WTC11 (cell line): ENCODE results near the gene FBLN5. TPM values are rescaled to one million over a fixed set of nuclear protein-coding genes. Genes with fewer than 3 reads are reported as not detected.
"Not testable (repeated sequence)": the region's sequence is repeated elsewhere in the genome, so short reads cannot be mapped to it uniquely, and the experiment has no call there.

Experiments used
- ATAC-seq: fragments of 200-7000 bp; cut with Tn5 transposase; 2 replicates; pipeline ENCODE4 v1.10.0; 2021; ENCODE audit warnings: mild to moderate bottlenecking, moderate library complexity
- CTCF ChIA-PET: fragments of 300-600 bp; sonication (Branson Sonifier 250); formaldehyde crosslinking; loops from one replicate; lab custom pipeline; 2021; ENCODE audit warnings: antibody characterized with exemption; lab: Charles Lee
- POLR2A ChIA-PET: fragments of 350-600 bp; sonication (Branson Sonifier 250); formaldehyde crosslinking; loops from one replicate; lab custom pipeline; 2021; ENCODE audit warnings: antibody characterized with exemption; lab: Charles Lee
- DNase-seq: peaks from one replicate; pipeline ENCODE4 v3.0.0; 2021; ENCODE audit warnings: low spot score
- H3K27ac Mint-ChIP-seq: 2 replicates; pipeline ENCODE4 v1.8.0; 2021; ENCODE audit warnings: mixed read lengths
- H3K27me3 Mint-ChIP-seq: 2 replicates; pipeline ENCODE4 v1.8.0; 2021; ENCODE audit warnings: low read depth, mild to moderate bottlenecking, moderate library complexity, mixed read lengths
- H3K36me3 Mint-ChIP-seq: 2 replicates; pipeline ENCODE4 v1.8.0; 2021; ENCODE audit warnings: mixed read lengths
- H3K4me1 Mint-ChIP-seq: 2 replicates; pipeline ENCODE4 v1.8.0; 2022; ENCODE audit warnings: mixed read lengths
- H3K4me3 Mint-ChIP-seq: 2 replicates; pipeline ENCODE4 v1.8.0; 2021; ENCODE audit warnings: mild to moderate bottlenecking, moderate library complexity, mixed read lengths
- H3K9me3 Mint-ChIP-seq: 2 replicates; pipeline ENCODE4 v1.8.0; 2021; ENCODE audit warnings: mixed read lengths
- CREM ChIP-seq: sonication (generic); formaldehyde crosslinking; IDR thresholded peaks from 2 replicates; pipeline ENCODE4 v1.8.1; 2022; ENCODE audit warnings: mild to moderate bottlenecking, missing genetic modification reagents, moderate library complexity
- ELF4 ChIP-seq: sonication (generic); formaldehyde crosslinking; IDR thresholded peaks from 2 replicates; pipeline ENCODE4 v1.8.1; 2022; ENCODE audit warnings: low read depth, mild to moderate bottlenecking, moderate library complexity, missing genetic modification reagents
- GABPB1 ChIP-seq: sonication (generic); formaldehyde crosslinking; IDR thresholded peaks from 2 replicates; pipeline ENCODE4 v1.8.1; 2023; ENCODE audit warnings: mild to moderate bottlenecking, missing genetic modification reagents
- JUN ChIP-seq: sonication (generic); formaldehyde crosslinking; IDR thresholded peaks from 2 replicates; pipeline ENCODE4 v1.8.0; 2023; ENCODE audit warnings: mild to moderate bottlenecking, missing genetic modification reagents
- MYBL2 ChIP-seq: sonication (generic); formaldehyde crosslinking; IDR thresholded peaks from 2 replicates; pipeline ENCODE4 v1.8.1; 2023; ENCODE audit warnings: mild to moderate bottlenecking, moderate library complexity, missing genetic modification reagents
- NR3C1 ChIP-seq: sonication (generic); formaldehyde crosslinking; conservative IDR thresholded peaks from 2 replicates; pipeline ENCODE4 v1.8.1; 2023; ENCODE audit warnings: low read depth, mild to moderate bottlenecking, missing genetic modification reagents
- RORB ChIP-seq: fragments of 250-450 bp; sonication (Bioruptor Pico); IDR thresholded peaks from 2 replicates; pipeline ENCODE4 v1.9.0; 2021; ENCODE audit warnings: mild to moderate bottlenecking
- TEAD1 ChIP-seq: sonication (generic); formaldehyde crosslinking; IDR thresholded peaks from 2 replicates; pipeline ENCODE4 v1.8.0; 2022; ENCODE audit warnings: mild to moderate bottlenecking, missing genetic modification reagents
- ZNF138 ChIP-seq: sonication (generic); formaldehyde crosslinking; conservative IDR thresholded peaks from 2 replicates; pipeline ENCODE4 v1.8.1; 2022; ENCODE audit warnings: mild to moderate bottlenecking, moderate library complexity, missing genetic modification reagents
- ZNF232 ChIP-seq: sonication (generic); formaldehyde crosslinking; IDR thresholded peaks from 2 replicates; pipeline ENCODE4 v1.8.0; 2022; ENCODE audit warnings: mild to moderate bottlenecking, missing genetic modification reagents
- total RNA-seq: library from RNA; stranded (reverse); gene quantifications from 3 replicates; pipeline ENCODE4 v1.2.3, GENCODE V29; 2021
- TF ChIP-seq, protein P1 (sequence below): sonication (generic); formaldehyde crosslinking; IDR thresholded peaks from 2 replicates; pipeline ENCODE4 v1.8.0; 2022; ENCODE audit warnings: mild to moderate bottlenecking, missing genetic modification reagents
- TF ChIP-seq, protein P2 (sequence below): fragments of 250-450 bp; sonication (Bioruptor Pico); IDR thresholded peaks from 2 replicates; pipeline ENCODE4 v1.9.0; 2021; ENCODE audit warnings: moderate library complexity, mild to moderate bottlenecking, inconsistent platforms, borderline replicate concordance
- TF ChIP-seq, protein P3 (sequence below): fragments of 200-600 bp; IDR thresholded peaks from 2 replicates; pipeline ENCODE4 v1.8.0; 2022; ENCODE audit warnings: antibody characterized with exemption
- TF ChIP-seq, protein P4 (sequence below): sonication (generic); formaldehyde crosslinking; IDR thresholded peaks from 2 replicates; pipeline ENCODE4 v1.8.0; 2023; ENCODE audit warnings: missing genetic modification reagents, mild to moderate bottlenecking, borderline replicate concordance
- TF ChIP-seq, protein P5 (sequence below): fragments of 250-450 bp; sonication (Bioruptor Pico); conservative IDR thresholded peaks from 2 replicates; pipeline ENCODE4 v1.9.0; 2021; ENCODE audit warnings: mild to moderate bottlenecking
- TF ChIP-seq, protein P6 (sequence below): sonication (generic); formaldehyde crosslinking; IDR thresholded peaks from 2 replicates; pipeline ENCODE4 v1.8.0; 2022; ENCODE audit warnings: missing genetic modification reagents

FBLN5 gene
- total RNA-seq, 1 experiment from 2014 or later: 4.0 TPM

DNA sequence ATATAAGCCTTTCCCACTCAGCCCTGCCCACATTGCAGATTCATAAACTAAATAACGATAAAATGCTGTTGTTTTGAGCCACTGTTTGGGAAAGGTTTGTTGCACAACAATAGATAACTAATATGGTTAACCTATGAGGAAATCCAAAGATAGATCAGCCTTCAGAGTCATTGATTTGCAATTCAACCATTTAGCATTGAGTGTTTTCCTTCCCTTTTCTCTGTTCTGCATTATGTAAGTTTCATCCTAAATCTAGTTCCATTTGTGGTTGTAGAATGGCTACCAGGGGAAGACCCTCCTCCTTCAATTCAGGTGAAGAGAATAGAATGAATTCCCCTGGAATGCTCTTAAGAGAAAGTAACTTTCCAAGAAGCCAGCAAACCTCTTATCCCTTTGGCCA lies 99.8 kb downstream of the FBLN5 start (continued):
- TF ChIP-seq, protein P1, sequence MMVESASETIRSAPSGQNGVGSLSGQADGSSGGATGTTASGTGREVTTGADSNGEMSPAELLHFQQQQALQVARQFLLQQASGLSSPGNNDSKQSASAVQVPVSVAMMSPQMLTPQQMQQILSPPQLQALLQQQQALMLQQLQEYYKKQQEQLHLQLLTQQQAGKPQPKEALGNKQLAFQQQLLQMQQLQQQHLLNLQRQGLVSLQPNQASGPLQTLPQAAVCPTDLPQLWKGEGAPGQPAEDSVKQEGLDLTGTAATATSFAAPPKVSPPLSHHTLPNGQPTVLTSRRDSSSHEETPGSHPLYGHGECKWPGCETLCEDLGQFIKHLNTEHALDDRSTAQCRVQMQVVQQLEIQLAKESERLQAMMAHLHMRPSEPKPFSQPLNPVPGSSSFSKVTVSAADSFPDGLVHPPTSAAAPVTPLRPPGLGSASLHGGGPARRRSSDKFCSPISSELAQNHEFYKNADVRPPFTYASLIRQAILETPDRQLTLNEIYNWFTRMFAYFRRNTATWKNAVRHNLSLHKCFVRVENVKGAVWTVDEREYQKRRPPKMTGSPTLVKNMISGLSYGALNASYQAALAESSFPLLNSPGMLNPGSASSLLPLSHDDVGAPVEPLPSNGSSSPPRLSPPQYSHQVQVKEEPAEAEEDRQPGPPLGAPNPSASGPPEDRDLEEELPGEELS (CRISPR knock-in tag): no peak
- TF ChIP-seq TEAD1 (CRISPR knock-in tag) (no peak), NR3C1 (CRISPR knock-in tag) (no peak)
- TF ChIP-seq, protein P2, sequence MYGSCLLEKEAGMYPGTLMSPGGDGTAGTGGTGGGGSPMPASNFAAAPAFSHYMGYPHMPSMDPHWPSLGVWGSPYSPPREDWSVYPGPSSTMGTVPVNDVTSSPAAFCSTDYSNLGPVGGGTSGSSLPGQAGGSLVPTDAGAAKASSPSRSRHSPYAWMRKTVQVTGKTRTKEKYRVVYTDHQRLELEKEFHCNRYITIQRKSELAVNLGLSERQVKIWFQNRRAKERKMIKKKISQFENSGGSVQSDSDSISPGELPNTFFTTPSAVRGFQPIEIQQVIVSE (CRISPR knock-in tag): no peak

DNA sequence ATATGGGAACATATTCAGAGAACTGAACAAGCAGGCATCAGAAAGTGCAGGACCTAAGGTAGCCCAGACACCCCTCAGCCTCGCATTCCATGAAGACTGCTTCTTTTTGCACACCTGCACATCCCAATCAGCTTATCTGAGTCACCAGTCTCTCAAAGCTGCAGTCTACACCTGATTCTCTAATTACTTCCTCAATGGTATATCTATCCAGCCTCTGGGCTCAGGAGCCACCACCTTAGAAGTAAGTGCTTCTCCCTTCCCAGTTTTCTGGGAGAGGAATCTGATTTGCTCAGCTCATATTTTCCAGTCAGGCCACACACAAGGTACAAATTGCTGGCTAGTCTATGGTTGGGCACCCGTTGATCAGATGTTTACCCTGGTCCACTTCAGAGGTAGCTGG lies 101.8 kb downstream of the FBLN5 start:
- no peak for DNase-seq
- no peaks in the 10 kb centered on the region for H3K36me3 Mint-ChIP-seq
- no peaks in the 10 kb centered on the region for H3K9me3 Mint-ChIP-seq
- TF ChIP-seq ELF4: no peak
- no peak for TF ChIP-seq ZNF138
- no peak for TF ChIP-seq MYBL2 (CRISPR knock-in tag)
- TF ChIP-seq, protein P3, sequence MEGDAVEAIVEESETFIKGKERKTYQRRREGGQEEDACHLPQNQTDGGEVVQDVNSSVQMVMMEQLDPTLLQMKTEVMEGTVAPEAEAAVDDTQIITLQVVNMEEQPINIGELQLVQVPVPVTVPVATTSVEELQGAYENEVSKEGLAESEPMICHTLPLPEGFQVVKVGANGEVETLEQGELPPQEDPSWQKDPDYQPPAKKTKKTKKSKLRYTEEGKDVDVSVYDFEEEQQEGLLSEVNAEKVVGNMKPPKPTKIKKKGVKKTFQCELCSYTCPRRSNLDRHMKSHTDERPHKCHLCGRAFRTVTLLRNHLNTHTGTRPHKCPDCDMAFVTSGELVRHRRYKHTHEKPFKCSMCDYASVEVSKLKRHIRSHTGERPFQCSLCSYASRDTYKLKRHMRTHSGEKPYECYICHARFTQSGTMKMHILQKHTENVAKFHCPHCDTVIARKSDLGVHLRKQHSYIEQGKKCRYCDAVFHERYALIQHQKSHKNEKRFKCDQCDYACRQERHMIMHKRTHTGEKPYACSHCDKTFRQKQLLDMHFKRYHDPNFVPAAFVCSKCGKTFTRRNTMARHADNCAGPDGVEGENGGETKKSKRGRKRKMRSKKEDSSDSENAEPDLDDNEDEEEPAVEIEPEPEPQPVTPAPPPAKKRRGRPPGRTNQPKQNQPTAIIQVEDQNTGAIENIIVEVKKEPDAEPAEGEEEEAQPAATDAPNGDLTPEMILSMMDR: no peak
- TF ChIP-seq GABPB1 (CRISPR knock-in tag): no peak
- TF ChIP-seq, all 79 proteins: peak for 0
- ChIA-PET CTCF (interaction anchor here (1.3 kb wide), 1 partner anchor 13 kb away, joined by 3 read pairs; no protein-coding TSS in a partner anchor), POLR2A (no interaction called here)
- H3K4me1 Mint-ChIP-seq: peaks cover 5% of the 10 kb centered on the region; the same call in 1 of the 2 replicates
- no peak overlapping the region for H3K4me3 Mint-ChIP-seq
- H3K27ac Mint-ChIP-seq: no peak overlapping the region
- ATAC-seq: no peak
- no peaks in the 10 kb centered on the region; the same call in 1 of the 2 replicates for H3K27me3 Mint-ChIP-seq

DNA sequence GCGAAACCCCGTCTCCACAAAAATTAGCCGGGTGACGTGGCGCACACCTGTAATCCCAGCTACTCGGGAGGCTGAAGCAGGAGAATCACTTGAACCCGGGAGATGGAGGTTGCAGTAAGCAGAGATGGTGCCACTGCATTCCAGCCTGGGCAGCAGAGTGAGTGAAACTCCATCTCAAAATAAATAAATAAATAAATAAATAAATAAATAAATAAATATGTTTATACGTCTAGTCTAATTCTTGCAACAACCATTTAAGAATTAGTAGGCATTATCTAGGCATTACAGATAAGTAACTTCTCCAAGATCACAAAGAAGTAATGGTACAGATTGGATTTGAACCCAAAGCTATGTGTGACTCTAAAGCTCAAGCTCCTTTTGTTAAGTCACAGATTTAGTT lies 102.4 kb downstream of the FBLN5 start:
- ATAC-seq, H3K36me3 Mint-ChIP-seq, DNase-seq, H3K4me1 Mint-ChIP-seq, H3K4me3 Mint-ChIP-seq, H3K9me3 Mint-ChIP-seq, H3K27me3 Mint-ChIP-seq, POLR2A ChIA-PET, H3K27ac Mint-ChIP-seq: not testable (repeated sequence)
- CTCF ChIA-PET: interaction anchor here (0.6 to 1.3 kb wide), 2 partner anchors 14 to 1986 kb away, joined by 3 to 4 read pairs; no protein-coding TSS in a partner anchor

DNA sequence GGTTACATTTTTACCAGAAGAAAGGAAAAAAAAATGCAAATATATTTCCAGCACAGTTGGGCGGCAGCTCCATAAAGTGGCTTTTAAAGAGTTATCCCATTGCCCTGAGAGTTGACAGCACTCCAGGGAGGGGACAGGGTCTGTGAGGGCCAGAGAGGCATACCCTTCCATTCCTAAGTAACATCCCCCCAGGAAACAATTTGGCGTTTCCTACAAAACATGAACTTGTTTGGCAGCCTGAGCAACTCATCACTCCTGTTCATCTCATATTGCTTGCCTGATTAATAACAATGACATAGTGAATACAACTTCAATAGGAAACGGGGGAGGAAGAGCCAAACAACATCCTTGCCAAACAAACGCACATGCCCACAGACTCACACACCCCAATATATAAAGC lies 103.5 kb downstream of the FBLN5 start:
- DNase-seq (no peak), ATAC-seq (no peak)
- Mint-ChIP-seq H3K27ac (no peak overlapping the region), H3K9me3 (no peaks in the 10 kb centered on the region), H3K27me3 (no peaks in the 10 kb centered on the region; the same call in 1 of the 2 replicates), H3K36me3 (no peaks in the 10 kb centered on the region), H3K4me3 (no peak overlapping the region), H3K4me1 (peaks cover 5% of the 10 kb centered on the region; the same call in 1 of the 2 replicates)
- ChIA-PET CTCF (no interaction called here), POLR2A (no interaction called here)
- TF ChIP-seq ZNF232 (CRISPR knock-in tag) (no peak), RORB (CRISPR knock-in tag) (no peak), JUN (CRISPR knock-in tag) (no peak), CREM (no peak), MYBL2 (CRISPR knock-in tag) (no peak)
- TF ChIP-seq, protein P4, sequence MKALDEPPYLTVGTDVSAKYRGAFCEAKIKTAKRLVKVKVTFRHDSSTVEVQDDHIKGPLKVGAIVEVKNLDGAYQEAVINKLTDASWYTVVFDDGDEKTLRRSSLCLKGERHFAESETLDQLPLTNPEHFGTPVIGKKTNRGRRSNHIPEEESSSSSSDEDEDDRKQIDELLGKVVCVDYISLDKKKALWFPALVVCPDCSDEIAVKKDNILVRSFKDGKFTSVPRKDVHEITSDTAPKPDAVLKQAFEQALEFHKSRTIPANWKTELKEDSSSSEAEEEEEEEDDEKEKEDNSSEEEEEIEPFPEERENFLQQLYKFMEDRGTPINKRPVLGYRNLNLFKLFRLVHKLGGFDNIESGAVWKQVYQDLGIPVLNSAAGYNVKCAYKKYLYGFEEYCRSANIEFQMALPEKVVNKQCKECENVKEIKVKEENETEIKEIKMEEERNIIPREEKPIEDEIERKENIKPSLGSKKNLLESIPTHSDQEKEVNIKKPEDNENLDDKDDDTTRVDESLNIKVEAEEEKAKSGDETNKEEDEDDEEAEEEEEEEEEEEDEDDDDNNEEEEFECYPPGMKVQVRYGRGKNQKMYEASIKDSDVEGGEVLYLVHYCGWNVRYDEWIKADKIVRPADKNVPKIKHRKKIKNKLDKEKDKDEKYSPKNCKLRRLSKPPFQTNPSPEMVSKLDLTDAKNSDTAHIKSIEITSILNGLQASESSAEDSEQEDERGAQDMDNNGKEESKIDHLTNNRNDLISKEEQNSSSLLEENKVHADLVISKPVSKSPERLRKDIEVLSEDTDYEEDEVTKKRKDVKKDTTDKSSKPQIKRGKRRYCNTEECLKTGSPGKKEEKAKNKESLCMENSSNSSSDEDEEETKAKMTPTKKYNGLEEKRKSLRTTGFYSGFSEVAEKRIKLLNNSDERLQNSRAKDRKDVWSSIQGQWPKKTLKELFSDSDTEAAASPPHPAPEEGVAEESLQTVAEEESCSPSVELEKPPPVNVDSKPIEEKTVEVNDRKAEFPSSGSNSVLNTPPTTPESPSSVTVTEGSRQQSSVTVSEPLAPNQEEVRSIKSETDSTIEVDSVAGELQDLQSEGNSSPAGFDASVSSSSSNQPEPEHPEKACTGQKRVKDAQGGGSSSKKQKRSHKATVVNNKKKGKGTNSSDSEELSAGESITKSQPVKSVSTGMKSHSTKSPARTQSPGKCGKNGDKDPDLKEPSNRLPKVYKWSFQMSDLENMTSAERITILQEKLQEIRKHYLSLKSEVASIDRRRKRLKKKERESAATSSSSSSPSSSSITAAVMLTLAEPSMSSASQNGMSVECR (CRISPR knock-in tag): no peak
- TF ChIP-seq, protein P5, sequence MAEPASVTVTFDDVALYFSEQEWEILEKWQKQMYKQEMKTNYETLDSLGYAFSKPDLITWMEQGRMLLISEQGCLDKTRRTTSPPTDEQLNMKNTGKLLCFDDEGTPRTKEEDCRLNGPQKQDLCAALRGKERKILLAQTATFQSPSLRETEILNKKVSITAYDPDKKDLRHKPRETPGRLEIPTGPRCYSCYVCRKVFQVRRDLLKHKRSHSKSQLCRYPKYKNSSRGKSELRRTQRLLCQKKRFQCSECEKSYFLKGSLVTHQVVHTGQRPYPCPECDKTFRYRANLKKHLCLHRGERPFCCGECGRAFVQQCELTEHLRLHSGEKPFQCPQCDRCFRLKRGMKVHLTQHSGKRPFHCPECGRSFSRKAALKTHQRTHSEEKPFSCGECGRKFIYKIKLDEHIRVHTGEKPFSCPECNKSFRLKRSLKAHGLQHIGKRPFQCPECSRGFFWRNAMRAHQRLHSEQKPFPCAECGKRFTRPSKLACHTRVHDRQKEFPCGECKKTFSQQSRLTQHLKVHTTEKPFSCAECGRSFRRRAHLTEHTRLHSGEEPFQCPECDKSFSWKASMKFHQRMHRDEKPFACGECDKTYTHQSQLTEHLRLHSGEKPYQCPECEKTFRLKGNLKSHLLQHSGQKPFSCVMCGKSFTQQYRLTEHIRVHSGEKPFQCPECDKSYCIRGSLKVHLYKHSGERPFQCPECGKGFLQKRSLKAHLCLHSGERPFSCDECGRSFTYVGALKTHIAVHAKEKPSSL (CRISPR knock-in tag): no peak
- TF ChIP-seq, protein P6, sequence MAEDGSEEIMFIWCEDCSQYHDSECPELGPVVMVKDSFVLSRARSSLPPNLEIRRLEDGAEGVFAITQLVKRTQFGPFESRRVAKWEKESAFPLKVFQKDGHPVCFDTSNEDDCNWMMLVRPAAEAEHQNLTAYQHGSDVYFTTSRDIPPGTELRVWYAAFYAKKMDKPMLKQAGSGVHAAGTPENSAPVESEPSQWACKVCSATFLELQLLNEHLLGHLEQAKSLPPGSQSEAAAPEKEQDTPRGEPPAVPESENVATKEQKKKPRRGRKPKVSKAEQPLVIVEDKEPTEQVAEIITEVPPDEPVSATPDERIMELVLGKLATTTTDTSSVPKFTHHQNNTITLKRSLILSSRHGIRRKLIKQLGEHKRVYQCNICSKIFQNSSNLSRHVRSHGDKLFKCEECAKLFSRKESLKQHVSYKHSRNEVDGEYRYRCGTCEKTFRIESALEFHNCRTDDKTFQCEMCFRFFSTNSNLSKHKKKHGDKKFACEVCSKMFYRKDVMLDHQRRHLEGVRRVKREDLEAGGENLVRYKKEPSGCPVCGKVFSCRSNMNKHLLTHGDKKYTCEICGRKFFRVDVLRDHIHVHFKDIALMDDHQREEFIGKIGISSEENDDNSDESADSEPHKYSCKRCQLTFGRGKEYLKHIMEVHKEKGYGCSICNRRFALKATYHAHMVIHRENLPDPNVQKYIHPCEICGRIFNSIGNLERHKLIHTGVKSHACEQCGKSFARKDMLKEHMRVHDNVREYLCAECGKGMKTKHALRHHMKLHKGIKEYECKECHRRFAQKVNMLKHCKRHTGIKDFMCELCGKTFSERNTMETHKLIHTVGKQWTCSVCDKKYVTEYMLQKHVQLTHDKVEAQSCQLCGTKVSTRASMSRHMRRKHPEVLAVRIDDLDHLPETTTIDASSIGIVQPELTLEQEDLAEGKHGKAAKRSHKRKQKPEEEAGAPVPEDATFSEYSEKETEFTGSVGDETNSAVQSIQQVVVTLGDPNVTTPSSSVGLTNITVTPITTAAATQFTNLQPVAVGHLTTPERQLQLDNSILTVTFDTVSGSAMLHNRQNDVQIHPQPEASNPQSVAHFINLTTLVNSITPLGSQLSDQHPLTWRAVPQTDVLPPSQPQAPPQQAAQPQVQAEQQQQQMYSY: no peak
